KMS-11 (cell line): Measurements from ENCODE around the gene IPMK.

Experiments
- H2AFZ ChIP-seq: fragments of 200-600 bp; sonication (generic); 2 replicates; pipeline ENCODE4 v1.6.1; 2016; ENCODE audit warnings: antibody characterized with exemption, mixed run types, low read depth
- H3K27ac ChIP-seq: fragments of 200-600 bp; sonication (generic); 2 replicates; pipeline ENCODE4 v1.6.1; 2016; ENCODE audit warnings: mild to moderate bottlenecking, mixed run types
- H3K27me3 ChIP-seq: fragments of 200-600 bp; sonication (generic); 2 replicates; pipeline ENCODE4 v1.6.1; 2017; ENCODE audit warnings: mild to moderate bottlenecking, low read depth, mixed run types, moderate library complexity; ENCODE audit not compliant: insufficient read depth
- H3K36me3 ChIP-seq: fragments of 200-600 bp; sonication (generic); 2 replicates; pipeline ENCODE4 v1.6.1; 2017; ENCODE audit warnings: mild to moderate bottlenecking, mixed run types; ENCODE audit not compliant: insufficient read depth
- H3K4me1 ChIP-seq: fragments of 200-600 bp; sonication (generic); 2 replicates; pipeline ENCODE4 v1.6.1; 2016; ENCODE audit warnings: mild to moderate bottlenecking, low read depth, mixed run types; ENCODE audit not compliant: poor library complexity, severe bottlenecking
- H3K4me2 ChIP-seq: fragments of 200-600 bp; sonication (generic); 2 replicates; pipeline ENCODE4 v1.7.0; 2016; ENCODE audit warnings: mild to moderate bottlenecking, mixed run types
- H3K4me3 ChIP-seq: fragments of 200-600 bp; sonication (generic); IDR thresholded peaks from 2 replicates; pipeline ENCODE4 v1.6.1; 2017; ENCODE audit warnings: low read depth, low read length, mixed read lengths; ENCODE audit not compliant: insufficient read depth
- H3K79me2 ChIP-seq: fragments of 200-600 bp; sonication (generic); 2 replicates; pipeline ENCODE4 v1.6.1; 2016; ENCODE audit warnings: low read depth, mixed run types; ENCODE audit not compliant: insufficient read depth
- H3K9ac ChIP-seq: fragments of 200-600 bp; sonication (generic); 2 replicates; pipeline ENCODE4 v1.6.1; 2016; ENCODE audit warnings: mild to moderate bottlenecking, mixed run types
- H4K20me1 ChIP-seq: fragments of 200-600 bp; sonication (generic); 2 replicates; pipeline ENCODE4 v1.6.1; 2016; ENCODE audit warnings: mild to moderate bottlenecking, mixed run types; ENCODE audit not compliant: insufficient read depth
- CTCF ChIP-seq: fragments of 200-600 bp; sonication (generic); conservative IDR thresholded peaks from 2 replicates; pipeline ENCODE4 v1.6.1; 2017; ENCODE audit warnings: low read depth, mild to moderate bottlenecking, antibody characterized with exemption, low read length, moderate library complexity, mixed read lengths

The IPMK gene

DNA sequence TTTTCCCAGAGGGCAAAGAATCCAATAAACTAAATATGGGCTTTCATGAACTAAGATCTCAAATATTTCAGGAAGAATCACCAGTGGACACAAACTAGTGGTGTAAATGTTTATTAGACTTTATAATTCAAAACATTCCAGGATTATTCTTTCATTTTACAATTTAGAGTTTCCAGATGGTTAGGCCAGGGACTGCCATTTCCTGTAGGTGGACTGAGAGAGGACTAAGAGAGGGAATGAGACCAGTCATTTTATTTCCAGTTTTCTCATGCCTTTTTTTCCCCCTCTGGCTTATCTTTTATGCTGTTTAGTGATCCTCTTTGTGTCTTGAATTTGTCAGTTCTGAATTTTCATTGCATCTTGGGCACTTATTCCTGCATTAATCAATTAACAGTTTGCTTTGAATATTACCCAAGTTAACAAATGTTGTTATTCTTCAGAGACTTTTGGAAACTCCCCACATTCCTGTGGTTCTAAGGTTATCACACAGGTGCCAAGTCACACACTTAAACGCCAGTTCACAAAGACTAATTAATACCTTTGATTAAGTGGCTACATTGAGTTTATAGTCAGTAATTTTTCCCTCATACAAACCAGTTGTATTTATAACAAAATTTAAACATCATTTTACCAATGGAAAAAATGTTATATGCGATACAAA, 13.5 kb upstream of the IPMK start:
- peak overlapping the region; percentile 86 for H3K4me2 ChIP-seq
- H3K79me2 ChIP-seq: peaks cover 27% of the 10 kb centered on the region; the same call in 1 of the 2 replicates

DNA sequence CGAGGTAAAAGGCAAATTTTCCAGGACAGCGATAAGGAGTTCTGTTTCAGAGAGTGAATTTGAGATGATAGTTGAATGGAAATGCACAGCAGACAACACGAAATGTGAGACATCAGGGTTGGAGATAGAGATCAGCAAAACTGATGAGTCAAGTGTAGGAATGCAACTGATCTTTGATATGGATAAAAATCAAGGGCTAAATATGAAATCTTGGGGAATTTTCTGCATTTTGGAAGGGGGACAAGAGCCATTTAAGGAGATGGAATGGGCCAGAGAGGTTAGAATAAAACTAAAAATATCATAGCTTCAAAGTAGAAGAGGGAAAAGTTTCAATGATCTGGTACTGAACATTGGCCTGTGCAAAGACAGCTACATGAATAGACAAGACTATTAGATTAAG, 12.8 kb upstream of the IPMK start:
- Histone ChIP-seq H2AFZ (no peak overlapping the region), H3K4me1 (peaks cover 84% of the 10 kb centered on the region), H3K4me2 (peak overlapping the region; percentile 86), H3K4me3 (no peak overlapping the region), H3K36me3 (no peaks in the 10 kb centered on the region; the same call in 1 of the 2 replicates), H4K20me1 (peaks cover 13% of the 10 kb centered on the region), H3K27me3 (no peaks in the 10 kb centered on the region), H3K9ac (peak overlapping the region; percentile 50; the same call in 1 of the 2 replicates), H3K79me2 (peaks cover 33% of the 10 kb centered on the region; the same call in 1 of the 2 replicates), H3K27ac (peak overlapping the region; percentile 93)
- TF ChIP-seq CTCF: no peak

More for the DNA sequence above, 13.5 kb upstream of the IPMK start:
- Histone ChIP-seq H3K36me3 (no peaks in the 10 kb centered on the region; the same call in 1 of the 2 replicates), H3K4me3 (no peak overlapping the region), H3K4me1 (peaks cover 78% of the 10 kb centered on the region), H3K9ac (peak overlapping the region; percentile 50; the same call in 1 of the 2 replicates), H3K27ac (peak overlapping the region; percentile 93), H3K27me3 (no peaks in the 10 kb centered on the region), H4K20me1 (peaks cover 7% of the 10 kb centered on the region), H2AFZ (no peak overlapping the region)
- TF ChIP-seq CTCF: no peak

DNA sequence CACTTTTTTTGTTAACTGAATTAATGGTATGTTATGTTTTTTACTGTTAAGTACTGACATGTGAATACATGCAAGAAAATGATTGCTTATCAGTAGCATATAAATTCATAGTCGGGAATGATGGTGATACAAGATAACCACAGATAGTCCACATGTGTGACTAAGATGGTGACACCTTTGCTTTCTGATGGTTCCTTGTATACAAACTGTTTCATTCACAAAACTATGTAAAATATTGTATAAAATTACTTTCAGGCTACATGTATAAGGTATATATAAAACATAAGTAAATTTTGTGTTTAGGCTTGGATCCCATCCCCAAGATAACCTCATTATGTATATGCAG, 11.2 kb upstream of the IPMK start:
- Histone ChIP-seq H3K4me3 (no peak overlapping the region), H3K79me2 (peaks cover 49% of the 10 kb centered on the region), H3K27ac (no peak overlapping the region; the same call in 1 of the 2 replicates), H4K20me1 (peaks cover 6% of the 10 kb centered on the region; the same call in 1 of the 2 replicates), H3K9ac (no peak overlapping the region), H2AFZ (no peak overlapping the region), H3K4me2 (no peak overlapping the region), H3K27me3 (no peaks in the 10 kb centered on the region), H3K4me1 (peaks cover 89% of the 10 kb centered on the region), H3K36me3 (no peaks in the 10 kb centered on the region; the same call in 1 of the 2 replicates)
- TF ChIP-seq CTCF: no peak

- H3K79me2 ChIP-seq: peaks cover 51% of the 10 kb centered on the region
Observed at GRCh38 chr10:58278274-58278961, 10.7 kb upstream of the IPMK start.

More at GRCh38 chr10:58278274-58278961, 10.7 kb upstream of the IPMK start:
- no peak overlapping the region for H2AFZ ChIP-seq
- no peak overlapping the region for H3K27ac ChIP-seq
- peaks cover 6% of the 10 kb centered on the region; the same call in 1 of the 2 replicates for H4K20me1 ChIP-seq
- H3K4me2 ChIP-seq: no peak overlapping the region
- H3K36me3 ChIP-seq: no peaks in the 10 kb centered on the region; the same call in 1 of the 2 replicates
- peaks cover 88% of the 10 kb centered on the region for H3K4me1 ChIP-seq
- H3K9ac ChIP-seq: no peak overlapping the region
- H3K4me3 ChIP-seq: no peak overlapping the region
- H3K27me3 ChIP-seq: no peaks in the 10 kb centered on the region
- TF ChIP-seq CTCF: no peak
